Hepatocyte (in vitro differentiated cells): ENCODE measurements around the gene PGM2.

Experiments used
- CTCF ChIP-seq: fragments of 200-600 bp; sonication (generic); IDR thresholded peaks from 2 replicates; pipeline ENCODE4 v1.5.1; 2016; ENCODE audit warnings: antibody characterized with exemption, mild to moderate bottlenecking; ENCODE audit not compliant: poor library complexity
- EZH2 ChIP-seq: fragments of 200-600 bp; sonication (generic); IDR thresholded peaks from 2 replicates; pipeline ENCODE4 v1.6.1; 2016; ENCODE audit warnings: antibody characterized with exemption, mild to moderate bottlenecking, borderline replicate concordance
- EZH2phosphoT487 ChIP-seq: fragments of 200-600 bp; sonication (generic); IDR thresholded peaks from one replicate; pipeline ENCODE4 v1.6.1; 2018; ENCODE audit warnings: antibody characterized with exemption, mild to moderate bottlenecking, low read depth, moderate library complexity; ENCODE audit not compliant: unreplicated experiment, severe bottlenecking

GRCh38 chr4:37889849-37890800 is 63.6 kb downstream of the PGM2 start:
- TF ChIP-seq EZH2, result no peak
- TF ChIP-seq CTCF, result no peak
- no peak for TF ChIP-seq EZH2phosphoT487
